ENCODE data around the gene PTPRT. TPM values are rescaled to one million over a fixed set of nuclear protein-coding genes. Genes with fewer than 3 reads are reported as not detected.

PTPRT gene
- polyA plus RNA-seq, 1 donor = 0.78 TPM

- no peak for DNase-seq
- no CpG with 5 or more reads among the region's 4 CpGs for WGBS (ENCODE audit: insufficient coverage, low lambda C conversion rate)
- Histone ChIP-seq H3K27ac (ENCODE audit: low read length) (no peak overlapping the region), H3K9me3 (ENCODE audit: control insufficient read depth, low read depth, low read length) (no peaks in the 10 kb centered on the region), H3K36me3 (ENCODE audit: control insufficient read depth, insufficient read depth, low read length) (no peaks in the 10 kb centered on the region), H3K4me1 (ENCODE audit: control insufficient read depth, insufficient read depth, low read length) (no peaks in the 10 kb centered on the region), H3K4me3 (ENCODE audit: low read length) (no peak overlapping the region), H3K27me3 (ENCODE audit: control insufficient read depth, insufficient read depth, low read length) (no peaks in the 10 kb centered on the region)
These were observed 447.8 kb downstream of the PTPRT start for GRCh38 chr20:42741906-42742305.

- Histone ChIP-seq H3K27ac (ENCODE audit: low read length) (no peak overlapping the region), H3K9me3 (ENCODE audit: control insufficient read depth, low read depth, low read length) (no peaks in the 10 kb centered on the region), H3K27me3 (ENCODE audit: control insufficient read depth, insufficient read depth, low read length) (no peaks in the 10 kb centered on the region), H3K4me3 (ENCODE audit: low read length) (no peak overlapping the region), H3K36me3 (ENCODE audit: control insufficient read depth, insufficient read depth, low read length) (no peaks in the 10 kb centered on the region), H3K4me1 (ENCODE audit: control insufficient read depth, insufficient read depth, low read length) (no peaks in the 10 kb centered on the region)
- WGBS (ENCODE audit: insufficient coverage, low lambda C conversion rate) = no CpG with 5 or more reads among the region's 6 CpGs
- no peak for DNase-seq
These were observed 449.4 kb downstream of the PTPRT start for GRCh38 chr20:42740226-42740870.

- Histone ChIP-seq H3K27ac (ENCODE audit: low read length) (no peak overlapping the region), H3K27me3 (ENCODE audit: control insufficient read depth, insufficient read depth, low read length) (no peaks in the 10 kb centered on the region), H3K9me3 (ENCODE audit: control insufficient read depth, low read depth, low read length) (no peaks in the 10 kb centered on the region), H3K4me3 (ENCODE audit: low read length) (no peak overlapping the region), H3K4me1 (ENCODE audit: control insufficient read depth, insufficient read depth, low read length) (no peaks in the 10 kb centered on the region), H3K36me3 (ENCODE audit: control insufficient read depth, insufficient read depth, low read length) (no peaks in the 10 kb centered on the region)
- no peak for DNase-seq
- WGBS (ENCODE audit: insufficient coverage, low lambda C conversion rate) = no CpG with 5 or more reads among the region's 3 CpGs
These were observed 450.0 kb downstream of the PTPRT start for GRCh38 chr20:42739683-42740082.

GRCh38 chr20:42735539-42735938 is 454.2 kb downstream of the PTPRT start:
- no peaks in the 10 kb centered on the region for H3K9me3 ChIP-seq (ENCODE audit: control insufficient read depth, low read depth, low read length)
- WGBS (ENCODE audit: insufficient coverage, low lambda C conversion rate) = no CpG with 5 or more reads among the region's 7 CpGs
- no peaks in the 10 kb centered on the region for H3K4me1 ChIP-seq (ENCODE audit: control insufficient read depth, insufficient read depth, low read length)
- no peaks in the 10 kb centered on the region for H3K36me3 ChIP-seq (ENCODE audit: control insufficient read depth, insufficient read depth, low read length)
- no peak for DNase-seq
- no peaks in the 10 kb centered on the region for H3K27me3 ChIP-seq (ENCODE audit: control insufficient read depth, insufficient read depth, low read length)
- H3K4me3 ChIP-seq (ENCODE audit: low read length) = no peak overlapping the region
- H3K27ac ChIP-seq (ENCODE audit: low read length) = no peak overlapping the region

GRCh38 chr20:42734660-42735368 is 454.9 kb downstream of the PTPRT start:
- Histone ChIP-seq H3K27ac (ENCODE audit: low read length) (no peak overlapping the region), H3K27me3 (ENCODE audit: control insufficient read depth, insufficient read depth, low read length) (no peaks in the 10 kb centered on the region), H3K36me3 (ENCODE audit: control insufficient read depth, insufficient read depth, low read length) (no peaks in the 10 kb centered on the region), H3K4me1 (ENCODE audit: control insufficient read depth, insufficient read depth, low read length) (no peaks in the 10 kb centered on the region), H3K4me3 (ENCODE audit: low read length) (no peak overlapping the region), H3K9me3 (ENCODE audit: control insufficient read depth, low read depth, low read length) (no peaks in the 10 kb centered on the region)
- WGBS (ENCODE audit: insufficient coverage, low lambda C conversion rate) = no CpG with 5 or more reads among the region's 5 CpGs
- DNase-seq = no peak

GRCh38 chr20:42721923-42722322 is 467.8 kb downstream of the PTPRT start:
- Histone ChIP-seq H3K27me3 (ENCODE audit: control insufficient read depth, insufficient read depth, low read length) (no peaks in the 10 kb centered on the region), H3K9me3 (ENCODE audit: control insufficient read depth, low read depth, low read length) (no peaks in the 10 kb centered on the region), H3K4me3 (ENCODE audit: low read length) (no peak overlapping the region), H3K27ac (ENCODE audit: low read length) (no peak overlapping the region), H3K36me3 (ENCODE audit: control insufficient read depth, insufficient read depth, low read length) (no peaks in the 10 kb centered on the region), H3K4me1 (ENCODE audit: control insufficient read depth, insufficient read depth, low read length) (no peaks in the 10 kb centered on the region)
- no peak for DNase-seq
- WGBS (ENCODE audit: insufficient coverage, low lambda C conversion rate) = no CpG with 5 or more reads among the region's 2 CpGs

GRCh38 chr20:42714298-42715141 is 475.2 kb downstream of the PTPRT start:
- no peaks in the 10 kb centered on the region for H3K9me3 ChIP-seq (ENCODE audit: control insufficient read depth, low read depth, low read length)
- no peak overlapping the region for H3K27ac ChIP-seq (ENCODE audit: low read length)
- H3K36me3 ChIP-seq (ENCODE audit: control insufficient read depth, insufficient read depth, low read length) = no peaks in the 10 kb centered on the region
- no peak for DNase-seq
- H3K27me3 ChIP-seq (ENCODE audit: control insufficient read depth, insufficient read depth, low read length) = no peaks in the 10 kb centered on the region
- no CpG with 5 or more reads among the region's 5 CpGs for whole genome bisulfite sequencing (ENCODE audit: insufficient coverage, low lambda C conversion rate)
- no peak overlapping the region for H3K4me3 ChIP-seq (ENCODE audit: low read length)
- H3K4me1 ChIP-seq (ENCODE audit: control insufficient read depth, insufficient read depth, low read length) = no peaks in the 10 kb centered on the region

GRCh38 chr20:42708266-42708665 is 481.4 kb downstream of the PTPRT start:
- Histone ChIP-seq H3K27me3 (ENCODE audit: control insufficient read depth, insufficient read depth, low read length) (no peaks in the 10 kb centered on the region), H3K4me1 (ENCODE audit: control insufficient read depth, insufficient read depth, low read length) (no peaks in the 10 kb centered on the region), H3K36me3 (ENCODE audit: control insufficient read depth, insufficient read depth, low read length) (no peaks in the 10 kb centered on the region), H3K9me3 (ENCODE audit: control insufficient read depth, low read depth, low read length) (no peaks in the 10 kb centered on the region), H3K4me3 (ENCODE audit: low read length) (no peak overlapping the region), H3K27ac (ENCODE audit: low read length) (no peak overlapping the region)
- WGBS (ENCODE audit: insufficient coverage, low lambda C conversion rate) = no CpG with 5 or more reads among the region's 3 CpGs
- DNase-seq = no peak

GRCh38 chr20:42706759-42707158 is 482.9 kb downstream of the PTPRT start:
- Histone ChIP-seq H3K4me3 (ENCODE audit: low read length) (no peak overlapping the region), H3K27me3 (ENCODE audit: control insufficient read depth, insufficient read depth, low read length) (no peaks in the 10 kb centered on the region), H3K9me3 (ENCODE audit: control insufficient read depth, low read depth, low read length) (no peaks in the 10 kb centered on the region), H3K27ac (ENCODE audit: low read length) (no peak overlapping the region), H3K4me1 (ENCODE audit: control insufficient read depth, insufficient read depth, low read length) (no peaks in the 10 kb centered on the region), H3K36me3 (ENCODE audit: control insufficient read depth, insufficient read depth, low read length) (no peaks in the 10 kb centered on the region)
- WGBS (ENCODE audit: insufficient coverage, low lambda C conversion rate) = no CpG with 5 or more reads among the region's 1 CpG
- no peak for DNase-seq

- H3K36me3 ChIP-seq (ENCODE audit: control insufficient read depth, insufficient read depth, low read length) = no peaks in the 10 kb centered on the region
- no peaks in the 10 kb centered on the region for H3K4me1 ChIP-seq (ENCODE audit: control insufficient read depth, insufficient read depth, low read length)
- H3K27me3 ChIP-seq (ENCODE audit: control insufficient read depth, insufficient read depth, low read length) = no peaks in the 10 kb centered on the region
- no peak for DNase-seq
- no peak overlapping the region for H3K27ac ChIP-seq (ENCODE audit: low read length)
- no peak overlapping the region for H3K4me3 ChIP-seq (ENCODE audit: low read length)
- no peaks in the 10 kb centered on the region for H3K9me3 ChIP-seq (ENCODE audit: control insufficient read depth, low read depth, low read length)
These were observed 484.2 kb downstream of the PTPRT start for GRCh38 chr20:42705550-42705949.
